Activated CD4-positive, CD25-positive, alpha-beta regulatory T cell treated with anti-CD3 and anti-CD28 coated beads, Interleukin-2, amount 50 U/mL, for 72 hours (primary cell): ENCODE measurements around the gene CCDC91.
A peak's percentile ranks its signal among the peaks of the same experiment; 100 is the strongest.

ENCODE experiments used
- DNase-seq: peaks from one replicate; pipeline ENCODE4 v3.0.0; 2021

Gene CCDC91, protein sequence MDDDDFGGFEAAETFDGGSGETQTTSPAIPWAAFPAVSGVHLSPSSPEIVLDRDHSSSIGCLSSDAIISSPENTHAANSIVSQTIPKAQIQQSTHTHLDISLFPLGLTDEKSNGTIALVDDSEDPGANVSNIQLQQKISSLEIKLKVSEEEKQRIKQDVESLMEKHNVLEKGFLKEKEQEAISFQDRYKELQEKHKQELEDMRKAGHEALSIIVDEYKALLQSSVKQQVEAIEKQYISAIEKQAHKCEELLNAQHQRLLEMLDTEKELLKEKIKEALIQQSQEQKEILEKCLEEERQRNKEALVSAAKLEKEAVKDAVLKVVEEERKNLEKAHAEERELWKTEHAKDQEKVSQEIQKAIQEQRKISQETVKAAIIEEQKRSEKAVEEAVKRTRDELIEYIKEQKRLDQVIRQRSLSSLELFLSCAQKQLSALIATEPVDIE

GRCh38 chr12:28190321-28191050, at the start of gene CCDC91:
TSS of gene CCDC91 (plus strand) at chr12:28190456. CDS start at chr12:28257216, 66,760 bp downstream.
- DNase-seq = peak; percentile 90

DNA sequence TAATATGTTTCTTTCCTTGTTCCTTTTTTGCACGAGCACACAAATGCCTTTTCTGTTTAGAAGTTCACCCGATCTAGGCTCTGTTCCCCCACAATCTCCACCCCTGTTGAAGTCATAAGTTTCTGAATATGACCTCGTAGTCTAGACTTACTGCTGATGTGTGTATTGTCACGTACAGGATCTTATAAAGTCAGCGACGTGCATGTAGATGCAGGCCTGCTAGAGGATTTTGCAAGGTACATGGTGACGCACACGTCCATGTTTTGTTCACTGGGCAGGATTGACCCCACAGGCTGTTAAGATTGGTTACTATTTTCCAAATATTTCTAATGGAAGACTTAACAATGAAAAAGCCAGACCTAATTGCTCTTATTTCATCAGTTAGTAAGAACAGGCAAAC, 46.2 kb upstream of the CCDC91 start:
- no peak for DNase-seq

GRCh38 chr12:28144532-28144931, 45.7 kb upstream of the CCDC91 start:
- DNase-seq = no peak

GRCh38 chr12:28145216-28145615, 45.0 kb upstream of the CCDC91 start:
- no peak for DNase-seq

DNA sequence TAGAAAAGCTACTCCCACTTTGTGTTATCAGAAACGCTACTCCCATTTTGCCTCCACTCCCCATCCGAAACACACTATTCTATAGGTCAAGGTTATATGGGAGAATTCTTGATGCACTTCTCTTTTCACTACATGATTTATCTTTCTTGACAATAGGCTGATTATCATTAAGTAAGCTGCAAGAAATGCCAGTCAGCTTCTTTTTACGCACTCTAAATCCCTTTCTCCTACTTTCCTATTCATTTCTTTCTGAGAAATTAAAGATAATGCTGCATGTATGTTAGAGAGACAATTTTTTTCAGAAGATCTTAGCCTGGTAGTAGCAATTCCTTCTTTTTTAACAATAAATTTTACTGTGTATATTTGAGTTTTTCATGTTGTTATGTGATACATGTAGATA, 41.0 kb upstream of the CCDC91 start:
- no peak for DNase-seq

- DNase-seq = no peak
Measured at GRCh38 chr12:28156362-28156761, 33.9 kb upstream of the CCDC91 start.

DNA sequence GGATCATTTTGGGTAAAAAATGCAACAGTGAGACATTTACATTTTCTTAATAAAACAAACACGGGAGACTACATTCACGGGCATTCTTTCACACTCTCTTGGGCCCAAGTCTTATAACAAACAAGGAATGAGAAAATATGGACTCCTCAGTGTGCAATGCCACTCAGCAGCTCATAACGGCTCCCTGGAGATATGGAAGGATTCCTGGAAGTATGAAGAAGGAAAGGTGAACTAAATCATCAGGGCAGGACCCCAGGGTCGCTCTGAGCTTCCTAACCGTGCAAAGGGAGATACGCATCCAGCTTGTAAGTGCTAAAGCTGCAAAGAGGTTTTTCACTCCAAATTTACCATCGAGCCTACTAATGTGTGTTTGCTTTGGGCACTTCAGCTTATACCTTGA, 33.5 kb upstream of the CCDC91 start:
- no peak for DNase-seq

GRCh38 chr12:28158353-28158752, 31.9 kb upstream of the CCDC91 start:
- DNase-seq = no peak

- no peak for DNase-seq
Measured at GRCh38 chr12:28159688-28160087, 30.6 kb upstream of the CCDC91 start.

- DNase-seq = no peak
Measured at GRCh38 chr12:28161697-28162096, 28.6 kb upstream of the CCDC91 start.

- no peak for DNase-seq
Measured at GRCh38 chr12:28162697-28163096, 27.6 kb upstream of the CCDC91 start.

DNA sequence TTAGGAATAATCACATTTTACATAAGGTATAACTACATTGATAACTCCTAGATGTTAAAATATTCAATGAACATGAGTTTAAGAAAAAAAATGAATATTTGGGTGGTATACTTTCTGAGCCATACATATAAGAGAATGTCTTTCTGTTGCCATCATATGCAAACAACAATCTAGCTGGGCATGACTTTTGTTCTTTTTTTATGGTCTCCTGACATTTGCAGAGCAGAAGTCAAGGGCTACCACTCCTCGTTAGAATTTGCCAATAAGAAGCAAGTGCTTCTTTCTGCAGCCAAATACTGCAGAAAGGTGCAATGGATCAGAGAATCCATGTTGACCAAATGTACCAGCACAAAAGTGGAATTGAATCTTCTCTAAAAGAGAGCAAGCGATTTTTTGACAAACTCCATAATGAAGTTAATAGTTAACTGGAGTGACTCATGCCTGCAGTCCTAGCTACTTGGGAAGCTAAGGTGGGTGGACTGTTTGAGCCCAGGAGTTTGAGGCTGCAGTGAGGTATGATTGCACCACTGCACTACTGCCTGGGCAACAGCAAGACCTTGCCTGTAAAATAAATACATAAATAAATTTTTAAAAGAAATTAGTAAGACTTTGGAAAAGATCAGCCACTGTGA, 25.5 kb upstream of the CCDC91 start:
- no peak for DNase-seq

GRCh38 chr12:28167981-28168485, 22.2 kb upstream of the CCDC91 start:
- DNase-seq = no peak

DNA sequence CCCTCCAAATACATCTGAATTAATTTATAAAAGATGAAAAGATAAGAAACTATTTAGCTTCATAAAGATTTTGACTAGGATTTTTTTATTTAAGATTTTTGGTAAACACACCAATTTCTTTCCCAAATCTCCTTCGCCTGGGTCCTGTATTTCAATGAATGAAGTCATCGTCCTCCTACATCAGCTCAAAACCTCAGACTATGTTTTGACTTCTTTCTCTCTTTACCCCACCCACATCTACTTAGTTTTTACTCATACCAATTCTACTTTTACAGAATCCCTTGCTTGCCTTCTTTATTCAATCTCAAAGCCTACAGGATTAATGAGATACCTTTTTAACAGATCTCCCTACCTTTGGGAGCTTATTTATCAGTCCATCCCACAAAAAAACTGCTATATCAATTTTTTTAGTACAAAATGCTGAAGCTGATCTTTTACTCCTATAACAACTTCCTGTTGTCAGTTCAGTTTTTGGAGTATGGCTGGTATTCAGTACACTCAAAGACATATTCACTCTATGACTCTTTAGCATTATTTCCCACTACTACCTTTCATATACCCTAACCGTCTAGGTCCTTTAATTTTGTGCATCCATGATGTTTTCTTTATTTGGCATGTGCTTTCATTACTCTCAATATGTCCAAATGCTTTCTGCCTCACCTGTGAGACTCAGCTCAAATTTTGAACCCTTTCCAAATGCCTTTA, 18.7 kb upstream of the CCDC91 start:
- DNase-seq = no peak

DNA sequence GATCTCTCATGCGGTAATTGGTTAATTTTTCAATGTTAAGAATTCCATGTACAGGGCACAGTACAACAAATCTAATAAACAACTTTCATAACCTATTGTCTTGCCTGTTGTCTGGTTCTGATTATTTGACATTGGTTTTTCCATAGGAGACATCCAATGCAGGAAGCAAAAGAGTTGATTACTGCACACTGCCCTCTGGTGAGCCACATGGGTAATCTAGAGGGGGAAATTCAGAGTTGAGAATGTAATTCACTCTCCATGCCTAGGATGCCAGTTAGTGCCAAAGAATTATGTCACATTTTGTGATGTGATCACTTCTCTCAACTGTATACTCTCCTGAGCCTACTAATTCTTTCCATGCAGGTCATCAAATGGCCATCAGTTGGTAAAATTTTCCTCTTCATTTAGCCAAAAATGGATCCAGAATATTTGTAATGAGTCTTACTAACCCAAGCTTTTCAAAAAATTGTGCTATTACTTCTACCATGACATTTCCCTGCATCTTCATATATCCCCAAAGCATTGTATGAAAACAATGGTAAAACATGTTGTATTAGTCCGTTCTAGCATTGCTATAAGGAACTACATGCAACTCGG, 17.7 kb upstream of the CCDC91 start:
- DNase-seq = no peak

GRCh38 chr12:28173440-28173839, 16.8 kb upstream of the CCDC91 start:
- DNase-seq = no peak

DNA sequence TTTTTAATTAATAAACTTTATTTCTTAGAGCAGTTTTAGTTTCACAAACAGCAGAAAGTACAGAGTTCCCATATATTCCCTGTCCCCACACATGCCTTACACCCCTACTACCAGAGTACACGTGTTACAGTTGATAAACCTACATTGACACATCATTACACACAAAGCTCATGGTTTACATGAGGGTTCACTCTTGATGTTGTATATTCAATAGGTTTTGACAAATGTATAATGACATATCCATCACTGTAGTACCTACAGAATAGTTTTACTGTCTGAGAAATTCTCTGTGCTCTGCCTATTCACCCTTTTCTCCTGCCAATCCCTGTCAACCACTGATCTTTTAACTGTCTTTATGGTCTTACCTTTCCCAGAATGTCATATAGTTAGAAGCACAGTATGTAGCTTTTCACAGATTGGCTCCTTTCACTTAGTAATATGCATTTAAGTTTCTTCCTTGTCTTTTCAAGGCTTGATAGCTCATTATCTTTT, 15.1 kb upstream of the CCDC91 start:
- no peak for DNase-seq

GRCh38 chr12:28176295-28176694, 14.0 kb upstream of the CCDC91 start:
- DNase-seq = no peak

- no peak for DNase-seq
Measured at GRCh38 chr12:28177461-28177860, 12.8 kb upstream of the CCDC91 start.

DNA sequence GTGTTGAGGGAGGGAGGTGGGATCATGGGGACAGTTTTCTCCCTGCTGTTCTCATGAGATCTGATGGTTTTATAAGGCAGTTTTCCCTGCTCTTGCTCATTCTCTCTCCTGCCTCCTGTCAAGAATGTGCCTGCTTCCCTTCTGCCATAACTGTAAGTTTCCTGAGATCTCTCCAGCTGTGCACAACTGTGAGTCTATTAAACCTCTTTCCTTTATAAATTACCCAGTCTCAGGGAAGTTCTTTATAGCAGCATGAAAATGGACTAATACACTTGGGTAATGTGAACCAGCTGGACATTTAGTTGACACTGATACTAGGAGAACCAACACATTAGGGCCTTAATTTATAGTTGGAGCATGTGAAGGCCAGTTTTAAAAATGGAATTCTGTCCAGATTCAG, 12.4 kb upstream of the CCDC91 start:
- no peak for DNase-seq

DNA sequence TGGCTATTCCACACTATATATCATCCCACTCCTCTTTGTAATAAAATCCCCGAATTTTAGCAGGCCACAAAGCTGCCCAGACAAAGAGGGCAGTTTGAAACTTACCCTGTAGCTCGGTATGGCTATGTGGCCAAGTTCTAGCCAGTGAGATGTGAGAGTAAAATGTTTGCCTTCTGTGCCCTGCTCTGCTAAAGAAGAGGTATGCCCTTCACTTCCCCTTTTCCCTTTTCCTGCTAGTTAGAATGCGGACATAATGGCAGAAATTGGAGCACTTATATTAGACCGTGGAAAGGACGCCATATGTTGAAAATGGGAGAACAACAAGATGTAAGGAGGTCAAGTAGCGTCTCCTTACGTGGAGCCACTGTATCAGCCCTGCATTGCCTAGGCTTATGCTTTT, 11.5 kb upstream of the CCDC91 start:
- DNase-seq = no peak

DNA sequence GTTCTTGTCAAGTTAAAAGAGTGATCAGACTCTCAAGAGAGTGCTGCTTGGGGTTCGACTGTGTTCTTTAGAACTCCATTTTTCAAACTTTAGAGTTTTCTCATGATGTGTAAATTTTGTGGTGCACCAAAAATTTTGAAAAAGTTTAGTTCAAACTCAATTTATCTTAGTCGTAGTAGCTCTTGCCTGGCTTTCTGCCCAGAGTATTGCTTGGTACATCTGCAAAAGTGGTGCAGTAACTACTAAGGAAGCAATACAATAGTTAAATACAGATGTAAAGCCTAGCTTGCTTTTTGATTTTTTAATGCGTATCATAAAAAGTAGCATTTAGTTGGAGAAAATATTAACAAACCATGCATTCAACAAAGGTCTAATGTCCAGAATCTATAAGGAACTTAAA, 9.5 kb upstream of the CCDC91 start:
- DNase-seq = no peak
